Peyer's patch (tissue), 4 donors: Measurements from ENCODE around the gene CD300LG.

Experiments
- POLR2A ChIP-seq, 2 donors: fragments of 450-650 bp; IDR thresholded peaks; one replicate each; pipeline ENCODE4 v1.5.1; 2017; ENCODE audit warnings: antibody characterized with exemption in 2 of 2, mild to moderate bottlenecking in 2 of 2, moderate library complexity in 2 of 2
- TF ChIP-seq, protein P1 (sequence below), 6 experiments: fragments of 450-650 bp in 4 of 6; fragments of 200-600 bp in 2 of 6; sonication (generic) in 1 of 6; IDR thresholded peaks; one replicate each; pipeline ENCODE4 v1.5.1; 2017 to 2019; ENCODE audit warnings: antibody characterized with exemption in 6 of 6, mild to moderate bottlenecking in 3 of 6, moderate library complexity in 1 of 6

DNA sequence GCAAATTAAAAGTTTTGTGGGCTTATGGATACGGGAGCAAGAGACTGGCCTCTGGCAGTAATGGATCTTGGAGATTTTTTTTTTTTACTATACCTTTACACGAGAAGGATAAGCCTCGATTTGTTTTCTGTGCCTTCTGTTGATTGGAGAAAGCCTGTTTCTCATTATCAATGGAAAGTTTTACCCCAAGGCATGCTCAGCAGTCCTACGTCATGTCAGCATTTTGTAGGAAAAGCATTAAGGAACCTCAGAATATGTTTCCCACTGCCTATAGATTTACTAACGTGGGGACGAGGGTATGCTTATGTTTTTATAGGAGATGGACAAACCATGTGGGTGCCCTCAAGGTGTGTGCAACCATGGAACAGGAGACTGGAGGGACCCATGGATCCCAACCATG is 26.8 kb downstream of the CD300LG start:
- TF ChIP-seq, protein P1, sequence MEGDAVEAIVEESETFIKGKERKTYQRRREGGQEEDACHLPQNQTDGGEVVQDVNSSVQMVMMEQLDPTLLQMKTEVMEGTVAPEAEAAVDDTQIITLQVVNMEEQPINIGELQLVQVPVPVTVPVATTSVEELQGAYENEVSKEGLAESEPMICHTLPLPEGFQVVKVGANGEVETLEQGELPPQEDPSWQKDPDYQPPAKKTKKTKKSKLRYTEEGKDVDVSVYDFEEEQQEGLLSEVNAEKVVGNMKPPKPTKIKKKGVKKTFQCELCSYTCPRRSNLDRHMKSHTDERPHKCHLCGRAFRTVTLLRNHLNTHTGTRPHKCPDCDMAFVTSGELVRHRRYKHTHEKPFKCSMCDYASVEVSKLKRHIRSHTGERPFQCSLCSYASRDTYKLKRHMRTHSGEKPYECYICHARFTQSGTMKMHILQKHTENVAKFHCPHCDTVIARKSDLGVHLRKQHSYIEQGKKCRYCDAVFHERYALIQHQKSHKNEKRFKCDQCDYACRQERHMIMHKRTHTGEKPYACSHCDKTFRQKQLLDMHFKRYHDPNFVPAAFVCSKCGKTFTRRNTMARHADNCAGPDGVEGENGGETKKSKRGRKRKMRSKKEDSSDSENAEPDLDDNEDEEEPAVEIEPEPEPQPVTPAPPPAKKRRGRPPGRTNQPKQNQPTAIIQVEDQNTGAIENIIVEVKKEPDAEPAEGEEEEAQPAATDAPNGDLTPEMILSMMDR (IDR thresholded peaks at IDR 0.05): no peak
- no peak for TF ChIP-seq POLR2A (IDR thresholded peaks at IDR 0.05)
